DMS 273 (cell line): ENCODE measurements around the gene APRT.

ENCODE experiments used
- DNase-seq: peaks from one replicate; lab custom pipeline; 2025; ENCODE audit not compliant: unreplicated experiment; lab: John Stamatoyannopoulos, UW

Gene APRT

DNA sequence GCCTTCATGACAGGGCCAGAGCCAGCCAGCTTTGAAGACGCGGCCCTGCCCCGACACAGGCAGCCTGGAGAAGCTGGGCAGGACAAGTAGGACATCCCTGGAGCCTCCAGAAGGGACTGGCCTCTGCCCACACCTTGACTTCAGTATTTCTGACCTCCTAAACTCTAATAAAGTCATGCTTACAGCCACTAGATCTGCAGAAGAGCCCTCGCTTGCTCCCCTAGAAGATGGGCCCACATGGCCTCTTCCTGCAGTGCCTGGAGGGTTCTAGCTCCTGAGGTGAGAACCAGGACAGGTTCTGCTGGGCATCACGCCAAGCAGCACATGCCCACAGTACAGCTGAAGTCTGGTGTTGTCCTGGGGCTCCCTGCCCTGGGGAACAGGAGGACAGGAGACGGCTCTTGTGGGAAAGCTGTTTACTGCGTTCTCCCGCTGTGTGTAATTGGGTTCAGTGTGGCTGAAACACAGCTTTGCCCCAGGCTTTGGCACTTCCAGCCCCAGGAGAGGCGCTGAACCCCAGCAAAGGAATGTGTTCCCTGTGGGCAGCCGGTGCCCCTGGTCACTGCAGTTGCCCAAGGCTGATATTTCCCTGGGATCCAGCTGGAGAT lies 2.6 kb downstream of the APRT start:
- peak; percentile 68 for DNase-seq

DNA sequence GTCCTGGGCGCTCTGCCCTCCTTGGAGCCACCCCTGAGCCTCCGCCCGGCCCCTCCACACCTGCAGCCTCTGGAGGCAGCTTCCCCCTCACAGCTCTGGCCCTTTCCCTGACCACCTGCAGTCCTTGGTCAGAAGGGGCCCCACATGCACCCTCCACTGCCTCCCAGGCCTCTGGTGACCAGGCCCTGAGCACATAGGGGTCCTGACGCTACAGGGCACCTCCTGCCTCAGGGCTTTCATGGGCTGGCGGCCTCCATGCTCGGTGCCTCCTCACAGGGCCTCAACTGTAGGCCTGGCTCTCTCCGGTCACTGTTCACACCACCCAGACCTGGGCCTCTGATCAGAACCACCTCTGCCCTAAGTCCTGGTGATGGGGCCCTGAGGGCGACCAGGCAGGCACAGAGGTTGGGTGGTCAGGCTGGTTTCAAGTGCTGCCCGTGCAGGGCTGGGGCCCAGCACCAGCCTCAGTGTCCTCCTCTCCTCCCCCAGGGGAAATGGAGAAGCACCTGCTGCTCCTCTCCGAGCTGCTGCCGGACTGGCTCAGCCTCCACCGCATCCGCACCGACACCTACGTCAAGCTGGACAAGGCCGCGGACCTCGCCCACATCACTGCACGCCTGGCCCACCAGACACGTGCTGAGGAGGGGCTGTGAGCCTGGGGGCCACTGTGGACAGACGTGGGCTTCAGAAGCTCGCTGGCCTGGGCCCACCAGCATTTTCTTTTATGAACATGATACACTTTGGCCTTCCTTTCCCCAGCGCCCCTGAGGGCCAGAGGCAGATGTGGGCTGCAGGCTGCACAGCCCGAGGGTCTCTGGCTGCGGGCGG lies 3.9 kb downstream of the APRT start:
- DNase-seq: no peak

DNA sequence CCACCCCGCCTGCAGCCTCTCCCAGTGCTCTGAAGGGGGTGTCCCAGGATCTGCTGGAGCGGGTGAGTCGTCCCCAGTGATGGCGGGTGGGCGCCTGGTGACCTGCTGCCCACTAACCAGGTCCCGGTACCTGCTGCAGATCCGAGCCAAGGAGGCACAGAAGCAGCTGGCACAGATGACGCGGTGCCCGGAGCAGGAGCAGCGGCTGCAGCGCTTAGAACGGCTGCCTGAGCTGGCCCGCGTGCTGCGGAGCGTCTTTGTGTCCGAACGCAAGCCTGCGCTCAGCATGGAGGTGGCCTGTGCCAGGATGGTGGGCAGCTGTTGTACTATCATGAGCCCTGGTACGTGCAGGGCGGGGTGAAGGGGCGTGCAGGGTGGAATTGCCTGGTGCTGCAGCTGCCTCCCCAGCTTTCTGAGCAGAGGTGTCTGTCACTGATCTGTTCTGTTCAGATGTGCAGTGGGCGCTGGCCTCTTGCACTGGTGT lies 4.5 kb downstream of the APRT start:
- DNase-seq: peak; percentile 71

DNA sequence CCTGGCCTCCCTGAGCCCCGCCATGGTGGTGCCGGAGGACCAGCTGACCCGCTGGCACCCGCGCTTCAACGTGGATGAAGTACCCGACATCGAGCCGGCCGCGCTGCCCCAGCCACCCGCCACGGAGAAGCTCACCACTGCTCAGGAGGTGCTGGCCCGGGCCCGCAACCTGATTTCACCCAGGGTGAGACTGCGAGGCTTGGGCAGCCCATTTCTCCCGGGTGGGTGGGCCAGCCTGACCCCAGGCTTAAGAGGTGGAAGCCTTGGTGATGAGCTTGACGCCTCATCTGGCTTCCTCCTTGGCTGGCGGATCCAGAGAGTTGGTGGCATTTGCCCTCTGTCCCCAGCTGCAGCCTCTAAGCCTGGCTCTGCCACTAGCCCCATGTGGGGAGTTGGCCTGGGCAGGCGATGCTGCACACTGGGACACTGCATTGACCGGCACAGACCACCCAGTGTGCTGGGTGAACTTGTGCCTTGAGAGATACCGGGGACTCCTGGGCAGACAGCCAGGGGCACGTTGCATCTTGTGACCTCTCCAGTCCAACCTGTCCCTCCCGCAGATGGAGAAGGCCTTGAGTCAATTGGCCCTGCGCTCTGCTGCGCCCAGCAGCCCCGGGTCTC lies 5.1 kb downstream of the APRT start:
- DNase-seq: peak; percentile 70

DNA sequence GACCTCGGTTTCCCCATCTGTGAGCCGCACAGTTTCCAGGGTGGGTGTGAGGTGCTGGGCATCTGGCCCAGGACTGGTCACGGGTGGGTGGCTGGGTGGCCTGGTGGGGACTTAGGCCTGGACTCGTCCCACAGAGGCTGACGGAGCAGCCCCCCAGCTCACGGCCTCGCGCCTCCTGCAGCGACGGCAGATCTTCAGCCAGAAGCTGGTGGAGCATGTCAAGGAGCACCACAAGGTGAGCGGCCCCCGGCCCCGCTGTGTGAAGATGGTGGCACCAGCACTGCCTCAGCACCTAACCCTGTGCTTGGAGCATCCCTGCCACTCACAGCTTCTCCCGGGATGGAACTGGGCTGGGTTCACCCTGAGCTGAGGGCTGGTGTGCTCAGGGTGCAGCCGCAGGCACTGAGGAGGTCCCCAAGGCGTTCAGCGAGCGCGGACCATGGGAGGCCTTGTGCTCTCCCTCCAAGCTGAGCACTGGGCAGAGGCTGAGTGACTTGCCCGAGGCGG lies 5.8 kb downstream of the APRT start:
- no peak for DNase-seq

DNA sequence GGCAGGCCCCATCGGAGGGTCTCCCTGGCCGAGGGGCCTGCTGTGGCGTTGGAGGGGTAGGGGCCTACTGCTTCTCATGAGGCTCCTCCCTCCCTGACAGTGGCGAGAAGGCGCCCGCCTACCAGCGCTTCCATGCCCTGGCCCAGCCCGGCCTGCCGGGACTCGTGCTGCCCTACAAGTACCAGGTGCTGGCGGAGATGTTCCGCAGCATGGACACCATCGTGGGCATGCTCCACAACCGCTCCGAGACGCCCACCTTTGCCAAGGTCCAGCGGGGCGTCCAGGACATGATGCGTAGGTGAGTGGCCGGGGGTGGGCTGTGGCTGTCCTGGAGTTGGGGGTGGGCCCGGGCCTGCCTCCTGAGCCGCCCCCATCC lies 6.4 kb downstream of the APRT start:
- DNase-seq: no peak

DNA sequence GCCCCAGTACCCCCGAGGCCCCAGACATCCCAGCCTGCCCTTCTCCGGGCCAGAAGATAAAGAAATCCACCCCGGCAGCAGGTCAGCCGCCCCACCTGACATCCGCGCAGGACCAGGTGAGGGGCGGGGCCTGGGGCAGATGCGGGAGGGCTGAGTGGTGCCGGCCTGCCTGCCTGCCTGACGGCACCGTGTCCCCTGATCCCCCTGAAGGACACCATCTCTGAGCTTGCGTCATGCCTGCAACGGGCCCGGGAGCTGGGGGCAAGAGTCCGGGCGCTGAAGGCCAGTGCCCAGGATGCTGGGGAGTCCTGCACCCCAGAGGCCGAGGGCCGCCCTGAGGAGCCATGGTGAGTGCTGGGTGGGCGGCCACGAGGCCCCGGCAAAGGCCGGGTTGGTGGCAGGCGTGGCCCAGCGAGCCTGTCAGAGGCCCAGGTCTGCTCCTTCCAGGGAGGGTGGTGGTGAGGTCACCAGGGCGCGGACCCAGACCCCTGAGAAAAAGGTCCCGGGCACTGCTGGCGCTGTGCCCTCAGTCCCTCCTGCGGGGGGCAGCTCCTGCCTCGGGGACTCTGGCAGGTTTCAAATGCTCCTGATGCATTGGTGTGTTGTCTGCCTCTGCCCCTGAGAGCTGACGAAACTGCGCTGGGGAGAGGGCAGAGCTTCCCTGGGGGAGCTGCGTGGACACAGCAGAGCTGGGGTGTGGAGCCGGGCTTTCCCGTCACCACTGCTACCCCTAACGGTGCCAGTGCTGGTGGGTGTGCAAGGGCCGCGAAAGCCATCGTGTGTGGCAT lies 7.0 kb downstream of the APRT start:
- peak; percentile 55 for DNase-seq

DNA sequence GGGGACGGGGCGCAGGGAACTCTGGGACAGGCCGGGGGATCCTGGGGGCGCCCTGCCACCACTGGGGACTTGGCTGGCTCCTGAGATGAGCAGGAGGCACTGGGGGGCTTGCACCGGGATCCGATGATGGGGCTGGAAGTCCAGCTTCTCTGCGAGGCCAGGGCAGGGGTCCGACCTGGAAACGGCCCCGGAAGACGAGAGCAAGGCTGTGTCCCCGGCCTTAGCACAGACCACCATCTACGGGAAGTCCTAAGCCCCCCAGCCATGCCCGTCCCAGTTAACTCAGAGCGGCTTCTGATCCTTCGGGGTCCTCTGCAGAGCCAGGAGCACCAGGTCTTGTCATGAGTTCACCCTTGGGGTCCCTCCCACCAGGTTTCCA lies 7.6 kb downstream of the APRT start:
- no peak for DNase-seq

DNA sequence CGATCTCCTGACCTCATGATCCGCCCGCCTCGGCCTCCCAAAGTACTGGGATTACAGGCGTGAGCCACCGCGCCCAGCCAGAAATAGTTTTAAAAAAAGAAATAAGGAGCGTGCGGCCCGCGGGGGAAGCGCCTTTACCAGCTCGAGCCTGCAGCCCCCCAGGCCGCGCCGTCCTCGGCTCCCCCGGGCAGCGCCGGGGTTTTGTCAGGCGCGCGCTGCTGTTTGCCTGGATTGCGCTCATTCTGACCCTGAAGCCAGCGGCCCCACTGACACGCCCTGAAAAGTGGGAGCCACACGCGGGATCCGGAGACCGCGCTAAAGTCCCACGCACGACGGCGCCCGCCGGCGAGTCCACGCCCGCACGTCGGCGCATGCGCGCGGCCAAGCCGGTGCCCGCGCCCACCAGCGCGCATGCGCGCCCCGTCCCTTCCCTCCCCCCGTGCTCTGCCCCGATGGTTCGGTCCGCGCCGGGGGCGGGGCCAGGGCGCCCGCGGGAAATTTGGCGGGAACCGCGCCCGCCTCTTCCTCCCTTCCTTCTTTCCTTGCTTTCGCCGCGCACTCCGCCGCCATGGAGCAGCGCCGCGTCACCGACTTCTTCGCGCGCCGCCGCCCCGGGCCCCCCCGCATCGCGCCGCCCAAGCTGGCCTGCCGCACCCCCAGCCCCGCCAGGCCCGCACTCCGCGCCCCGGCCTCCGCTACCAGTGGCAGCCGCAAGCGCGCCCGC lies 8.3 kb downstream of the APRT start, which contains the start of gene CDT1:
Gene CDT1 (plus strand): TSS at position 526 of the 724 bp plus-strand sequence. CDS start 43 bp downstream, at position 569.
- peak; percentile 95 for DNase-seq

DNA sequence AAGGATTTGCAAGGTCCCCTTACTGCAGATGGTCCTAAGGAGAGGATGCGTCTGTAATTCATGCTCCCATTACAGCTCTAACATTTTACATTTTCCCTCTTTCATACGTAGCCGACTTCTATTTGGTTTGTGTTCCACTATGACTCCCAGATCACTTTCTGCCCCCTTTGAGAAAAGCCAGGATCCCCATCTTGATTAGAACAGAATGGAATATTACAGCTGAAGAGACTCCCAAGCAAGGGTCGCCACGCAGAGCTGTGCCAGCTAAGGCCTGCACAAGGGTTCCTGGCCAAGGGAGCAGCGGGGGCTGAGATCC lies 11.5 kb downstream of the APRT start:
- DNase-seq: no peak

DNA sequence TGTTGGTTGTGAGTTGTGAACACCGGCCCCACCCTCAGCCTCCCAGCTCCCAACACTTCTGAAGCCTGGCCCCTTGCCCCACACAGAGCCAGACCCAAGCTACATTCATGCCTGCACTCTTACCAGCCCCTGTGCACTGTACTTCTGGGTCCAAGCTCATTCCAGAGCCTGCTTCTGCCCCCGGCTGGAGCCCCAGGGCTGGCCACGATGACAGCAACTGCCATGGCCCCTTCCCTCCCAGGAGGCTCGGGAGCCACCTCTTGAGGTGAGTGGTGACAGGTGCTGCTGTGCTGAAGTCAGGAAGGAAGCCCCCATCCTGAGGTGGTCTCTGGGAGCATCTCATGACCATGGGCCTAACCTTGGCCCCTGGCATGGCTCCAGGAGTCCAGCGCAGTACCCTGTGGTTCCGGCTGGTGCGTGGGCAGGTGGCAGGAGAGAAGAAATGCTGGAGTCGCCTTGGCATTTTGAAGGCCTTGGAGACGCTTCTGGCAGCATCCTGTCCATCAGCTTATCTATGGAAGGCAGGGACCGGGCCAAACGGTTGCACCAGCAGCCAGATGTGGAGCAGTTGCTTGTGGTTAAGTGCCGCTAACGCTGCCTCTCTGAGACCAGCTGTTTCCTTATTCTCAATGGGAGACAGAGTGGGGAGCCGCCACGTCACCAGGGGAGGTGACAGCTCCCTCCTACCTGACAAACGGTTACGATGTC lies 12.0 kb downstream of the APRT start:
- peak; percentile 82 for DNase-seq

DNA sequence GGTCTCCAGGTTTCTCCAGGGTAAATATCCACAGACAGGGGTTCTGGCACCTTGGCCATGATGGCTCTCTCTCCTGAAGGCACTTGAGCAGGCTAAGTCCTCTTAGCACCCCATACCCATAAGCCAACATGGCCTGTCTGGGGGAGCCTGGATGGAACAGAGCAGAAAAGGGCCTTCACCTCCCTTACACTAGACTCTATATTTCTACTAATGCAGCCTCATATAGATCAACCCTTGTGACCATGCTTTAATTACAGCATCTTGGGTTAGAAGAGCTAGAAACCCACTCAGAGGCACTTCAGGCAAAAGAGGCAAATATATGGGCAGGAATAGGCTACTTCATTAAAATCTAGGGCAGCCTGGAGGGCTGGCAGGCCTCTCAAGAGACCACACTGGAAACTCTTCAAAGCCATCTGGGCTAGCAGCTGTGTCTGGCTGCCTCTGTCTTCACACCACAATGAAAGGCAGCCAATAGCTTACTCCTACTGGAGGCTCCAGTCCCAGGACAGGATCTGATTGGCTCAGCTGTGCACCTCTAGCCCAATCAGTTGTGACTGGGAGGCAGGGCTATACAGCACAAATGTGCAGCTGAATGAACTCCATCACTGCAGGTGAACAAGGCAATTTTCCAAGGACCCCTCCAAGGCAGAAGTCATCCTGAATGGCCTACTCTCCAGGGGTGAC lies 12.8 kb downstream of the APRT start:
- peak; percentile 97 for DNase-seq

DNA sequence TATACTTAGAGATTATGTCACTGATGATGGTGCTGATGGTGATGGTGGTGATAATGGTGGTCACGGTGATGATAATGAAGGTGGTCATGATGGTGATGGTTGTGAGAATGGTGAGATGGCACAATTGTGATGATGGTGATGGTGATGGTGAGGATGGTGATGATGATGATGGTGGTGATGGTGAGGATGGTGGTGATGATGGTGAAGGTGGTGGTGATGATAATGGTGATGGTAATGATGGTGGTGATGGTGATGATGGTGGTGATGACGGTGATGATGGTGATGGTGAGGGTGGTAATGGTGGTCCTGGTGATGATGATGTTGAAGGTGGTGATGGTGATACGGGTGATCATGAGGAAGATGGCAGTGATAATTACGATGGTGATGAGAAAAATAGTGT lies 13.7 kb downstream of the APRT start:
- no peak for DNase-seq

DNA sequence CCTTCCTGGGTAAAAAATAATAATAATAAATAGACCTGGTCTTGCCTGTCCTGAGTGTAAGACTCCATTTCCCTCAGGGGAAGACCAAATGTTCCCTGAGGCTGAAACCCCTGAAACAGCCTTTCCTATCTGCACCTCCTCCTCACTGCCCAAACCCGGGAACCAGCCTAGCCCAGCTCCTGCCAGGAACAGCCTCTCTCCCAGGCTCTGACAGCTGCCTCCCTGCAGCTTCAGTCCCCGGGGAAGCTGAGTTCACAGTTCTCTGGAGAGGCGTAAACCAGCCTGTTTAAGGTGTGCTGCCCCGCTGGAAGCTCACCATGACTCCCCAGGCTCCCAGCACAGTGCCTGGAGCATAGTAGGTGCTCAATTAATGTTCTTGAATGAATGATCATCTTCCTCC lies 15.4 kb downstream of the APRT start:
- peak; percentile 57 for DNase-seq

DNA sequence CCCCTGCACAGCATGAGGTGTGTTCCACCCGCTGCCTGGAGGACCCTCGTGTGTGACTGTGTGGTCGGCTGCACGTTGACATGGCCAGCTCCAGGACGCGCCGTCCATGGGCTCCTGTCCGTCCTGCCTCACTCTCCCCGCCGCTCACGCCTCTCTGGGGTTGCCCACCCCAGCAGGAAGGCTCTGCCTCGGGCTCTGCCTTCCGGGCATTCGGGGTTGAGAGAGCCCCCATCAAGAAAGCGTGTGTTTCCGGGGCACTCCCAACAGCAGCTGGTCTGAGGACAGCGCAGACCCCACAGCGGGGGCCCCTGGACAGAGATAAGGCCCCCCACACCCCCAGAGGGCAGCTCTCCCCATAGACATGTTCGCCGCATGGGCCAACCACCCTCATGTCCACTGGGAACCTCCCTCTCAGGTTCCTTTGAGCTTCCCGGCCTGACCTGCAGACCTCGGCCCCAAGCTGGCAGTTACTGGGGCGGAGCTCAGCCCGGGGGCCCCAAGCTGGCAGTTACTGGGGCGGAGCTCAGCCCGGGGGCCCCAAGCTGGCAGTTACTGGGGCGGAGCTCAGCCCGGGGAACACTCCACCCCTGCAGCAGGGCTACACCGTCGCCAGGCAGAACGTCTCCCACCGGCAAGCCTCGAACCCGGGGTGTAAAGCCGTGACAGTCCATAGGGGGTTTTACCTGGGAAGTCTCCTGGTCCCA lies 18.3 kb downstream of the APRT start:
- no peak for DNase-seq

DNA sequence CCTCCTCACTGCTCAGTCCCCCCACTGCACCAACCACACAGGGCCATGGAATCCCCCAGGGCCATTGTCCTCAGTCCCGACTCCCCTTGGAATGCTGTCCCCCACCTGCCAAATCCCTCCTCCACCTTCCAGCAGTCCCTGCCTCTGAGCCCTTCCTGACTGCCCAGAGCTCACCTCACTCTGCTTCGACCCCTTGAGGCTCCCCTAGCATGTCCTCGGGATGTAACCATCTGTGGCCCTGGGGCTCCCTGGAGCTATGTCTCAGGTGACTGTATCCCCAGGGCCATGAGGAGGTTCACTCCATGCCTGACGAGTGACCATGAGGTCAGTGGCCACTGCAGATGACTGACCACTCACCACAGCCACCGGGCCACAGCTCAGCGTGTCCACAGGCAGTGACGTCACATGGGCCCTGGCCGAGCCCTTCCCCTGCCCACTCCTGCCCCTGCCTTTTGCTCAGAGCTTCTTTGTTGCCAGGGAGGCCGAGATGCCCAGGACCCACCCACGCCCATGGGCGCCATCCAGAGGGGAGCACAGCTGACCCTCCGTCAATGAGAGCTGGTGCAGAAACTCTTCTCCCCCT lies 19.0 kb downstream of the APRT start:
- DNase-seq: no peak

DNA sequence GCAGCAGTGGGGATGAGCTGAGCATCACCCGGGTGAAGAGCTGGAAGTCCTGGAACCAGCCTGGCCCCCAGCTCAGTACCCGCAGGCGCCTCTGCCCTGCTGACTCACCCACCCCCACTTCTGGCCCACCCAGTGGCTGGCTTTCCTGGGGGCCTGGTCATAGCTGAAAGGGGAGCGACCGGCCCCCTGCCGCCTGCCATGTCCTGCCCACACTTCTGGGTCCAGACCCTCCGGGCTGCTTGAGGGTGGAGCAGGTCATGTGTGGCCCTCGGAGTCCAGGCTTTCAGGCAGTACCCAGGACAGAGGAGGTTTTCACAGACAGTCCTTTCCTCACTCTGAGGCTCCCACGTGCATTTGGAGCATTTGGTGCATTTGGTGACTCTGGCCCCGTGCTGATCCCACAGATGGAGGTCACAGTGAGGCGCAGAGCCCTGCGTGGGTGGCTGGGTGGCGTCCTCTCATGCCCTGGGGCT lies 19.6 kb downstream of the APRT start:
- no peak for DNase-seq
